ENCODE data around the gene ADAMTS14. TPM values are rescaled to one million over a fixed set of nuclear protein-coding genes. Genes with fewer than 3 reads are reported as not detected.

Gene ADAMTS14
- total RNA-seq, 1 experiment from 2014 or later, result 0.14 TPM

DNA sequence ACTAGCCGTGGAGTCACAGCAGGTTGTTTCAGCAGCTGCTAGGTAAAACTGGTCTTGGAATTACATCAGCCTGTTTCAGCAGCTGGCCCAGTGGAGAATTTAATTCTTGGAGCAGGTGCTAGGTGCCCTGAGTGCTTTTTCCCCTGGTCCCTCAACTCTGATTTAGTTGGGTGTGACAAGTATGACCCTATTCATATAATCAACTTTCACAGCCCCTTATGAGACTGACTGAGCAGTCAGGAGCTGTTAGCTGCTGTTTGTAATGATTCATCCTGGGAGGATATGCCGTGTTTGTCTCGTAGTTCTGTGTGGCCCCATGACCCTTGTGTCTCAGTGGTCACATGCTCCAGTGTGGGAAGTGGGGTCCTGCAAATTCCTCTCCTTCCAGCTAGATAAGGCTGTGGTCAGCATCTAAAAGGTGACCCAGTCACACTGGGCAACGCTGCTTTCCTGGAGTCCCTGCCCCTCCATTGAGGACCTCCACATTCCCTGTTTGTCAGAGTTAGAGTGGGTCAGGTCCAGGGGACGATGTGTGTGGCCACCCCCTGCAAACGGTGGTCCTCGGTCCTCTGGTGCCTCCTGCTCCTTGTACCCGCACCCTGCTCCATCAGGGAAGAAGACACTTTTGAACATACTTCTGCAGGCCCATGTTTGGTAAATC lies 84.5 kb downstream of the ADAMTS14 start:
- intact Hi-C loops (cut with micrococcal nuclease; ENCODE audit: unreplicated experiment), result no loop called here
- Mint-ChIP-seq H3K4me1 (ENCODE audit: low read depth, unreplicated experiment) (no peaks in the 10 kb centered on the region), H3K9me3 (ENCODE audit: low read depth, unreplicated experiment) (no peaks in the 10 kb centered on the region), H3K4me3 (ENCODE audit: low read depth, unreplicated experiment) (no peak overlapping the region), H3K27ac (ENCODE audit: unreplicated experiment) (no peak overlapping the region), H3K27me3 (ENCODE audit: unreplicated experiment) (peaks cover 94% of the 10 kb centered on the region), H3K36me3 (ENCODE audit: insufficient read depth, unreplicated experiment) (no peaks in the 10 kb centered on the region)
- no TSS peak for BruUV-seq (replicated peaks)
- CTCF ChIA-PET, result no interaction called here
- TF ChIP-seq CTCF (IDR thresholded peaks at IDR 0.05; ENCODE audit: unreplicated experiment), result no peak
- DNase-seq, result no peak

GRCh38 chr10:70757856-70758255 lies 85.5 kb downstream of the ADAMTS14 start:
- DNase-seq, result no peak
- CTCF ChIA-PET, result interaction anchor here (0.9 kb wide), 2 partner anchors 104 to 229 kb away, joined by 3 to 7 read pairs; no protein-coding TSS in a partner anchor
- Mint-ChIP-seq H3K27me3 (ENCODE audit: unreplicated experiment) (peaks cover 98% of the 10 kb centered on the region), H3K4me1 (ENCODE audit: low read depth, unreplicated experiment) (no peaks in the 10 kb centered on the region), H3K4me3 (ENCODE audit: low read depth, unreplicated experiment) (no peak overlapping the region), H3K9me3 (ENCODE audit: low read depth, unreplicated experiment) (no peaks in the 10 kb centered on the region), H3K27ac (ENCODE audit: unreplicated experiment) (no peak overlapping the region), H3K36me3 (ENCODE audit: insufficient read depth, unreplicated experiment) (no peaks in the 10 kb centered on the region)
- intact Hi-C loops (cut with micrococcal nuclease; ENCODE audit: unreplicated experiment), result loop anchor here (2.0 kb wide), 1 partner anchor 297 kb away; no protein-coding TSS in a partner anchor
- no peak for TF ChIP-seq CTCF (IDR thresholded peaks at IDR 0.05; ENCODE audit: unreplicated experiment)
- no TSS peak for BruUV-seq (replicated peaks)

DNA sequence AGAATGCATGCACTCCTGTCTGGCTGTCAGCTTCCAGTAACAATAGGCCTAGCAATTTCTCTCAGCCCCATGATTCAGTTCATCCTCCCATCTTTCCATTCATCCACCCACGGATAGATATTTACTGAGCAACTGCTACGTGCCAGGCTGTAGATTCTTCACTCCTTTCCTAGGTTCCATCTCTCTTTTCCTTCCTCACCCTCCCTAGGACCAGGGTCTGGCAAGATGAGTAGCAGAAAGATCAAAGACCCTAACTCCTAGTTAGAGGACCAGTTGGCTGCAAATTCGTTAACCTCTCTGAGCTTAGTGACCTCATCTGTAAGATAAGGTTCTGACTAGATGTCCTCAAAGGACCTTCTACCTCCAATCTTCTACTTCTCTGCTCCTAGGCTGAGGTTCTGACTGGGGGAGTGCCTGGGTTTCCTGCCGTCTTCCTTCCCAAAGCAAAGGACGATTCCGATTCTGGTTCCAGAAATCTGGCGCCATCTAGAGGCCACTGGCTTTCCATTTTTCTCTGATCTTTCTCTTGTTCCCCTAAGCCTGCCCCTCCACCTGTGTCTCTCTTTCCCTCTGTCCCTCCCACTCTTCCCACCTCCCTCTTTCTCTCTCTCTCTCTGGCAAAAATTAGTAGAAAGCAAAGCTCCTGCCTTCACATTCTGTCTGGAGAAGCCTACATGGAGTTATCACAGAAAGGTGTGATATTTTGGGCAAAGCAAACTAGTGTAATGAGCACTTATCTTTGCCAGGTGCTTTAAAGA lies 86.6 kb downstream of the ADAMTS14 start:
- H3K9me3 Mint-ChIP-seq (ENCODE audit: low read depth, unreplicated experiment), result no peaks in the 10 kb centered on the region
- H3K36me3 Mint-ChIP-seq (ENCODE audit: insufficient read depth, unreplicated experiment), result no peaks in the 10 kb centered on the region
- CTCF ChIA-PET, result interaction anchor here (0.6 to 1.0 kb wide), 7 partner anchors 14 to 230 kb away, joined by 3 to 7 read pairs (median 4); no protein-coding TSS in a partner anchor
- H3K27me3 Mint-ChIP-seq (ENCODE audit: unreplicated experiment), result peaks cover 98% of the 10 kb centered on the region
- BruUV-seq (replicated peaks), result no TSS peak
- peak; percentile 76 for TF ChIP-seq CTCF (IDR thresholded peaks at IDR 0.05; ENCODE audit: unreplicated experiment)
- peak; percentile 79 for DNase-seq
- H3K4me3 Mint-ChIP-seq (ENCODE audit: low read depth, unreplicated experiment), result no peak overlapping the region
- intact Hi-C loops (cut with micrococcal nuclease; ENCODE audit: unreplicated experiment), result loop anchor here (1.0 to 2.0 kb wide), 3 partner anchors 140 to 298 kb away; no protein-coding TSS in a partner anchor
- H3K27ac Mint-ChIP-seq (ENCODE audit: unreplicated experiment), result no peak overlapping the region
- H3K4me1 Mint-ChIP-seq (ENCODE audit: low read depth, unreplicated experiment), result no peaks in the 10 kb centered on the region

GRCh38 chr10:70759781-70760180 lies 87.5 kb downstream of the ADAMTS14 start:
- Mint-ChIP-seq H3K9me3 (ENCODE audit: low read depth, unreplicated experiment) (no peaks in the 10 kb centered on the region), H3K27me3 (ENCODE audit: unreplicated experiment) (peaks cover 98% of the 10 kb centered on the region), H3K4me3 (ENCODE audit: low read depth, unreplicated experiment) (no peak overlapping the region), H3K27ac (ENCODE audit: unreplicated experiment) (no peak overlapping the region), H3K4me1 (ENCODE audit: low read depth, unreplicated experiment) (no peaks in the 10 kb centered on the region), H3K36me3 (ENCODE audit: insufficient read depth, unreplicated experiment) (no peaks in the 10 kb centered on the region)
- DNase-seq, result no peak
- TF ChIP-seq CTCF (IDR thresholded peaks at IDR 0.05; ENCODE audit: unreplicated experiment), result no peak
- no TSS peak for BruUV-seq (replicated peaks)
- CTCF ChIA-PET, result interaction anchor here (1.1 kb wide), 1 partner anchor 184 kb away, joined by 4 read pairs; no protein-coding TSS in a partner anchor
- intact Hi-C loops (cut with micrococcal nuclease; ENCODE audit: unreplicated experiment), result loop anchor here (1.0 to 2.0 kb wide), 3 partner anchors 140 to 299 kb away; no protein-coding TSS in a partner anchor
